ENCODE data around the gene OBP2A. TPM values are rescaled to one million over a fixed set of nuclear protein-coding genes. Genes with fewer than 3 reads are reported as not detected.

OBP2A gene
- total RNA-seq, 2 donors from 2014 or later: 19.7 TPM; not detected in 1

DNA sequence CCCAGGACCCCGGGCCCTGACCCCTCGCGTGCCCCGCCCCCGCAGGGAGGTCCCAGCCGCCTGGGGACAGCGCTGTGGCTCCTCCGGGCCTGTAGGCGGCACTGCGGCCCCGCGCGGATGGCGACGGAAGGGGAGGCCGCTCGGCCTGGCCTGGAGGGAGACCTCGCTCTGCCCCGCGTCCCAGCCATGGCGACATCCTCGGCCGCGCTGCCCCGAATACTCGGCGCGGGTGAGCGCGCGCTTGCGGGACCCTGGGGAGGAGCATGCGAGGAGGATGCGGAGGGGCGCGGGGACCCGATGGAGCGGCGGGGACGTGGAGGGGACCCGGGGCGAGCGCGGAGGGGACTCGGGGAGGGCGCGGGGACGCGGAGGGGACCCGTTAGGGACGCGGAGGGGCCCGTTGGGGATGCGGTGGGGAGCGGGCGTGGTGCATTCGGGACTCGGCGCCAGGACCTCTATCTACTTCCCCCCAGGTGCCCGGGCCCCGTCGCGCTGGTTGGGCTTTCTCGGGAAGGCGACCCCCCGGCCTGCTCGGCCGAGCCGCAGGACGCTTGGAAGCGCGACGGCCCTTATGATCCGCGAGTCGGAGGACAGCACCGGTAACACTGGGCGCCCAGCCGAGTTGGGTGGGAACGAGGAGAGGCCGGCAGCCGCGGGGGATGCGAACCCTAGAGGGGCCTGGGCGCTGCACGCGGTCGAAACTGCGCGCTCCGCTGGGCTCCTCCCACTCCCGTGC is 45.2 kb upstream of the OBP2A start, which contains the start of gene MRPS2:
TSS of gene MRPS2 (plus strand) at position 158 of the 736 bp plus-strand sequence. CDS start at position 187, 29 bp downstream.
- peak within 1 kb of the TSS; percentile 96 to 98 for H3K4me3 ChIP-seq
- H3K9me3 ChIP-seq: no peaks in the 10 kb centered on the region
- intact Hi-C loops (cut with DNase I): no loop called here
- no peaks in the 10 kb centered on the region for H3K27me3 ChIP-seq (replicated peaks; ENCODE audit: insufficient read depth)
- under 1% methylated on average over 75 of the region's 92 CpGs for WGBS
- peaks cover 0 to 4% of the 10 kb centered on the region in 2 donors for H3K36me3 ChIP-seq
- peaks cover 7% of the 10 kb centered on the region for H3K4me1 ChIP-seq (replicated peaks)
- peak; percentile 76 for DNase-seq (ENCODE audit: low spot score)
- H3K27ac ChIP-seq: peak within 1 kb of the TSS; percentile 62 to 77
- TF ChIP-seq POLR2A (IDR thresholded peaks at IDR 0.05) (peak; percentile 50), POLR2AphosphoS5 (IDR thresholded peaks at IDR 0.05) (peak; percentile 63)
- TF ChIP-seq, protein P1, sequence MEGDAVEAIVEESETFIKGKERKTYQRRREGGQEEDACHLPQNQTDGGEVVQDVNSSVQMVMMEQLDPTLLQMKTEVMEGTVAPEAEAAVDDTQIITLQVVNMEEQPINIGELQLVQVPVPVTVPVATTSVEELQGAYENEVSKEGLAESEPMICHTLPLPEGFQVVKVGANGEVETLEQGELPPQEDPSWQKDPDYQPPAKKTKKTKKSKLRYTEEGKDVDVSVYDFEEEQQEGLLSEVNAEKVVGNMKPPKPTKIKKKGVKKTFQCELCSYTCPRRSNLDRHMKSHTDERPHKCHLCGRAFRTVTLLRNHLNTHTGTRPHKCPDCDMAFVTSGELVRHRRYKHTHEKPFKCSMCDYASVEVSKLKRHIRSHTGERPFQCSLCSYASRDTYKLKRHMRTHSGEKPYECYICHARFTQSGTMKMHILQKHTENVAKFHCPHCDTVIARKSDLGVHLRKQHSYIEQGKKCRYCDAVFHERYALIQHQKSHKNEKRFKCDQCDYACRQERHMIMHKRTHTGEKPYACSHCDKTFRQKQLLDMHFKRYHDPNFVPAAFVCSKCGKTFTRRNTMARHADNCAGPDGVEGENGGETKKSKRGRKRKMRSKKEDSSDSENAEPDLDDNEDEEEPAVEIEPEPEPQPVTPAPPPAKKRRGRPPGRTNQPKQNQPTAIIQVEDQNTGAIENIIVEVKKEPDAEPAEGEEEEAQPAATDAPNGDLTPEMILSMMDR (IDR thresholded peaks at IDR 0.05): peak; percentile 80 to 89 (median 86)

DNA sequence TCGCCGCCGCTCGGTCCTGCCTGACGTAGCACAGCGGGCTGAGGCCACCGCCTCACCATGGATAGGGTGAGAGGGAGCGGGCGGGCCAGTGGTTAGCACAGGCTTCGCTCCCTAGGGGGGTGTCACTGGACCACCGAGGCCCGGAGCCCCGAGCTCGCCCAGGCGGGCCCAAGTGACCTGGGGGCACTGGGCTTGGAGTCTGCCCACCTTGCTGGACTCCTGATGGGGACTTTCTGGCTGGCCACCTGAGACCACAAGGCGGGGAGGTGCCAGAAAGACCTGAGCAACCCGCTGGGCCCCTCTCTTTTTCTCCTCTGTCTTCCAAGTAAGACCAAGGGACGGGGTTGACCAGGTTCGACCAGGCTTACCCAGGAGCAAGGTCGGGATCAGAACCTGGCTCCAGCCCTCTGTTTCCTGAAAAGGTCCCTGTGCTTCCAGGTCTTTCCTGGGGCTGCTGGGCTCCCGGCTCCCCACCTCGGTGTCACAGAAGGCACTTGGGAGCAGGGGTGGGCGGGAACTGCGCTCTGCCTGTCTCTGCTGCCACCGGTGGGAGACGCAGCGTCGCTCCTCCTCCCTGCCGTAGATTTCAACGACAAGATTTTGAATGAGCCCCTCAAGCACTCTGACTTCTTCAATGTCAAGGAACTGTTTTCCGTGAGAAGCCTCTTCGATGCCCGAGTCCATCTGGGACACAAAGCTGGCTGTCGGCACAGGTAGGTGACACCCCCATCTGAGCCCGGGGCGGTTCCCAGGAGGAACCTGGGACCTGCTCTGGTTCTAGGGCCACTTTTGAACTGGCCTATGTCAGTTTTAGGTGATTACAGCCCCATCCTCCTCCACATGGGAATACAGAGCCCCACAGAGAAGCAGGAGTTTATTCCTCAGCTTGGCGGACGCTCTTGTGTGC is 44.4 kb upstream of the OBP2A start:
- H3K27ac ChIP-seq: peak overlapping the region; percentile 62 to 77
- intact Hi-C loops (cut with DNase I): no loop called here

DNA sequence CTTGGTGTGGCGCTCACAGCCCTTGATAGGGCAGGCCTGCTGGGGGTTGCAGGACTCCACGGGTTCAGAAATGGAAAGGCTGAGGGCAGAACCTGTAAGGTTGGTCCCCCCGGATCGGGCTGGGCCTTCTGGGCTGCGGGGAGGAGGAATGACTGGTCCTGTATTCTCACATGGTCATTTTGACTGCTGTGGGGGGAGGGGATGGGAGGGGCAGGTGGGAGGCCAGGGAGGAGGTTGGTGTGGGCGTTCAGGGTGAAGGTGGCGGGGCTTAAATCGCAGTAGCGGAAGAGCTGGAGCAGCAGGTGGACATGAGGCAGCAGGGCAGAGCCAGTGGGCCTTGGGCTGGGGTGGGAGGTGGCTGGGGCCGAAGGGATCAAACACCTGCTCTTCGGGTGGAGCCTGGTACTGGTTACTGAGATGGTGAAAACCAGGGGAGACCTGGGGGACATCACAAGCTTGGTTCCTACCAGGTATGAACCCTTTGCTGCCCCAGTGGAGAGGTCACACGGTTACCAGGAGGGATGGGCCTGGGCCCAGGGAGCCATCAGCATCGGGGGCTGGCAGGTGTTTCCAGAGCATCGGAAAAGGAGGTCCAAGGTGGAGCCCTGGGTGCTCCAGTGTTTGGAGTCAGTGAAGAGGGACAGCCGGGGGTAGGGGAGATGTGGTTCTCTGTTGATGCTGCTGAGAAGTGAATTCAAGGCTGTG is 43.6 kb upstream of the OBP2A start:
- H3K36me3 ChIP-seq: peaks cover 0 to 4% of the 10 kb centered on the region in 2 donors
- peaks cover 7% of the 10 kb centered on the region for H3K4me1 ChIP-seq (replicated peaks)
- intact Hi-C loops (cut with DNase I): no loop called here
- no peak overlapping the region for H3K27ac ChIP-seq
- 87% methylated on average over 15 of the region's 15 CpGs for WGBS
- H3K27me3 ChIP-seq (replicated peaks; ENCODE audit: insufficient read depth): no peaks in the 10 kb centered on the region
- no peak overlapping the region for H3K4me3 ChIP-seq
- DNase-seq (ENCODE audit: low spot score): no peak
- TF ChIP-seq POLR2AphosphoS5 (IDR thresholded peaks at IDR 0.05): no peak
- TF ChIP-seq, protein P1 (IDR thresholded peaks at IDR 0.05): no peak
- TF ChIP-seq POLR2A (IDR thresholded peaks at IDR 0.05): no peak
- no peaks in the 10 kb centered on the region for H3K9me3 ChIP-seq

More for the DNA sequence above, 44.4 kb upstream of the OBP2A start:
- no peaks in the 10 kb centered on the region for H3K27me3 ChIP-seq (replicated peaks; ENCODE audit: insufficient read depth)
- H3K4me3 ChIP-seq: peak overlapping the region; percentile 96 to 98
- H3K36me3 ChIP-seq: peaks cover 0 to 4% of the 10 kb centered on the region in 2 donors
- TF ChIP-seq POLR2A (IDR thresholded peaks at IDR 0.05) (no peak), POLR2AphosphoS5 (IDR thresholded peaks at IDR 0.05) (no peak)
- TF ChIP-seq, protein P1 (IDR thresholded peaks at IDR 0.05): no peak
- whole genome bisulfite sequencing: 46% methylated on average over 38 of the region's 38 CpGs
- no peaks in the 10 kb centered on the region for H3K9me3 ChIP-seq
- DNase-seq (ENCODE audit: low spot score): no peak
- peaks cover 7% of the 10 kb centered on the region for H3K4me1 ChIP-seq (replicated peaks)

DNA sequence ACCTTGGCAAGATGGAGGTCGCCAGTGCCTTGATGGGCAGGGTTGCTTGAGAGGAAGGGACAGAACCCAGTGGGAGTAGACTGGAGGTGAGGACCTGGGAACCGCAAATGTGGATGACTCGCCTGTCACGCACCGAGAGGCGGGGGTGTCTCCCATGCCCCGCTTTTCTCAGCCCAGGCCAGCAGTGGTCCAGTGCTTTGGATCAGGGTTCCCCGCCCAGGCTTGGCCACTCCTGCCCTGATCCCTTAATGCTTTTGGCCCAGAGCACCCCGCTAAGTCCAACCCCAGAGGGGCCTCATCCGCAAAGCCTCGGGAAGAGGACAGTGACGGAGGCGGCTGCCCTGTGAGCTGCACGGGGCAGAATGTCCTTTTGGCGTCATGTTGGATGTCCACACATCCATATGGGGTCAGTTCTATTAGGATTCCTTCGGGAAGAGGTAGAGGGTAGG is 43.0 kb upstream of the OBP2A start:
- WGBS: 89% methylated on average over 16 of the region's 16 CpGs
- no peak overlapping the region for H3K4me3 ChIP-seq
- H3K4me1 ChIP-seq (replicated peaks): peaks cover 7% of the 10 kb centered on the region
- peaks cover 0 to 4% of the 10 kb centered on the region in 2 donors for H3K36me3 ChIP-seq
- intact Hi-C loops (cut with DNase I): no loop called here
- no peaks in the 10 kb centered on the region for H3K27me3 ChIP-seq (replicated peaks; ENCODE audit: insufficient read depth)
- no peak for TF ChIP-seq POLR2A (IDR thresholded peaks at IDR 0.05)
- TF ChIP-seq POLR2AphosphoS5 (IDR thresholded peaks at IDR 0.05): no peak
- TF ChIP-seq, protein P1 (IDR thresholded peaks at IDR 0.05): no peak
- H3K9me3 ChIP-seq: no peaks in the 10 kb centered on the region
- no peak overlapping the region for H3K27ac ChIP-seq
- no peak for DNase-seq (ENCODE audit: low spot score)
